ENCODE data around the gene WNT2. TPM values are rescaled to one million over a fixed set of nuclear protein-coding genes. Genes with fewer than 3 reads are reported as not detected.

The WNT2 gene
- total and polyA plus RNA-seq, 10 of the 15 experiments (the other 5 are each of a cell fraction or from before 2014, with no cell fraction given), result 0.07 to 0.34 (median 0.19) TPM

DNA sequence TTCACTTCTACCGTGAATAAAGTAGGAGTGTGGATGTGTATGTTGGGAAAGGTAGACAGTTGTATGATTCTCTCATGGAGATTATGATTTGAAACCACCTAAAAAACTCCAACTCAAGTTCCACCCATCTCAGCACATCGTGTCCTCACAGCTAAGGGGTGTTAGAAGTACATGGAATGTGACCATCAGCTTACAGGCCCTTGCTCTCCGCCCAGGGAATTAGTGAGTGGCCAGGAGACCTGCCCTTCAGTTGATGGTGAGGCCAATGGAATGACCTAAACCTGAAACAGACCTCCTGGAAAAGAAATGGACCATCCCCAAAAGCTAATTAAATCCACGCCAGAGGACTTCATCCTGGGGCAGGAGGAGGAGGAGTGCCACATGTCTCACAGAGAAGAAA lies 2.1 kb upstream of the WNT2 start:
- Histone ChIP-seq H3K79me2 (ENCODE audit: control insufficient read depth, insufficient read depth, low read length) (no peaks in the 10 kb centered on the region), H2AFZ (ENCODE audit: control insufficient read depth, low read depth, low read length) (no peak overlapping the region), H3K4me3 (0 out of 2 replicates have a peak overlapping the region, but pooled peaks have one; percentile 49), H4K20me1 (ENCODE audit: control insufficient read depth, insufficient read depth) (no peaks in the 10 kb centered on the region), H3K36me3 (ENCODE audit: control insufficient read depth in 2 of 2, insufficient read depth in 2 of 2, low read length in 1 of 2) (no peaks in the 10 kb centered on the region), H3K27me3 (replicated peaks in 1 of 2; ENCODE audit: control insufficient read depth in 2 of 2, insufficient read depth in 2 of 2, low read length in 1 of 2) (peaks cover 10 to 27% of the 10 kb centered on the region in 2 experiments), H3K4me2 (ENCODE audit: control insufficient read depth, insufficient read depth) (no peak overlapping the region; the same call in 1 of the 2 replicates), H3K4me1 (ENCODE audit: control insufficient read depth, insufficient read depth, low read length) (no peaks in the 10 kb centered on the region), H3K9ac (ENCODE audit: control insufficient read depth, insufficient read depth, low read length) (no peak overlapping the region), H3K9me3 (replicated peaks; ENCODE audit: control insufficient read depth, insufficient read depth, low read length) (no peaks in the 10 kb centered on the region; the same call in 2 of the 3 replicates), H3K27ac (ENCODE audit: control insufficient read depth, insufficient read depth) (no peak overlapping the region)
- BruUV-seq (replicated peaks), result no TSS peak
- POLR2A ChIA-PET, result interaction anchor here (1.3 kb wide), 1 partner anchor 22 kb away, joined by 5 read pairs; no protein-coding TSS in a partner anchor
- in situ Hi-C loops (cut with MboI) (no loop called here), intact Hi-C loops (cut with micrococcal nuclease; ENCODE audit: unreplicated experiment) (no loop called here)
- SMC1A ChIA-PET (ENCODE audit: uncharacterized antibody, unreplicated experiment), result interaction anchor here (1.0 to 5.5 kb wide), 8 partner anchors 9 to 112 kb away, joined by 3 to 41 read pairs (median 4); no protein-coding TSS in a partner anchor
- DNase-seq (ENCODE audit: low read depth, low spot score), result no peak
- RAD21 ChIA-PET (ENCODE audit: unreplicated experiment), result interaction anchor here (1.3 to 3.4 kb wide), 2 partner anchors 23 to 60 kb away, joined by 3 to 26 read pairs; no protein-coding TSS in a partner anchor
- CTCF ChIA-PET, result interaction anchor here (0.7 to 1.9 kb wide), 4 partner anchors 9 to 61 kb away, joined by 3 to 9 read pairs (median 3); no protein-coding TSS in a partner anchor
- under 1% methylated on average over 4 of the region's 4 CpGs for WGBS (ENCODE audit: insufficient coverage, insufficient replicate concordance, low lambda C conversion rate, missing lambda C conversion rate)
- ATAC-seq, result no peak
- no peak for FAIRE-seq
- TF ChIP-seq BHLHE40 (IDR thresholded peaks at IDR 0.05; ENCODE audit: borderline replicate concordance in 1 of 2, low read depth in 2 of 2, low read length in 1 of 2), result no peak
- TF ChIP-seq, protein P1, sequence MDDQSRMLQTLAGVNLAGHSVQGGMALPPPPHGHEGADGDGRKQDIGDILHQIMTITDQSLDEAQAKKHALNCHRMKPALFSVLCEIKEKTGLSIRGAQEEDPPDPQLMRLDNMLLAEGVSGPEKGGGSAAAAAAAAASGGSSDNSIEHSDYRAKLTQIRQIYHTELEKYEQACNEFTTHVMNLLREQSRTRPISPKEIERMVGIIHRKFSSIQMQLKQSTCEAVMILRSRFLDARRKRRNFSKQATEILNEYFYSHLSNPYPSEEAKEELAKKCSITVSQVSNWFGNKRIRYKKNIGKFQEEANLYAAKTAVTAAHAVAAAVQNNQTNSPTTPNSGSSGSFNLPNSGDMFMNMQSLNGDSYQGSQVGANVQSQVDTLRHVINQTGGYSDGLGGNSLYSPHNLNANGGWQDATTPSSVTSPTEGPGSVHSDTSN (IDR thresholded peaks at IDR 0.05; ENCODE audit: insufficient replicate concordance, low read depth, low read length), result no peak
- TF ChIP-seq YY1 (IDR thresholded peaks at IDR 0.05; ENCODE audit: low read depth, low read length), result no peak
- TF ChIP-seq LARP7 (IDR thresholded peaks at IDR 0.05), result no peak
- TF ChIP-seq EP300 (IDR thresholded peaks at IDR 0.05; ENCODE audit: borderline replicate concordance in 1 of 2, control insufficient read depth in 1 of 2, low read depth in 2 of 2, low read length in 2 of 2), result no peak
- no peak for TF ChIP-seq ZSCAN29 (IDR thresholded peaks at IDR 0.05)
- no peak for TF ChIP-seq POLR2A (IDR thresholded peaks at IDR 0.05; ENCODE audit: low read depth, low read length)
- TF ChIP-seq E4F1 (IDR thresholded peaks at IDR 0.05; ENCODE audit: borderline replicate concordance, partially characterized antibody), result no peak
- TF ChIP-seq ZBTB40 (IDR thresholded peaks at IDR 0.05; ENCODE audit: borderline replicate concordance), result no peak
- TF ChIP-seq SREBF2 (IDR thresholded peaks at IDR 0.05; ENCODE audit: low read length), result no peak
- no peak for TF ChIP-seq ETV6 (conservative IDR thresholded peaks at IDR 0.05 in 1 of 2, IDR thresholded peaks at IDR 0.05 in 1 of 2; ENCODE audit: borderline replicate concordance in 1 of 2, low read depth in 1 of 2)
- no peak for TF ChIP-seq POU2F2 (IDR thresholded peaks at IDR 0.05; ENCODE audit: borderline replicate concordance, low read depth, low read length)
- TF ChIP-seq, protein P2, sequence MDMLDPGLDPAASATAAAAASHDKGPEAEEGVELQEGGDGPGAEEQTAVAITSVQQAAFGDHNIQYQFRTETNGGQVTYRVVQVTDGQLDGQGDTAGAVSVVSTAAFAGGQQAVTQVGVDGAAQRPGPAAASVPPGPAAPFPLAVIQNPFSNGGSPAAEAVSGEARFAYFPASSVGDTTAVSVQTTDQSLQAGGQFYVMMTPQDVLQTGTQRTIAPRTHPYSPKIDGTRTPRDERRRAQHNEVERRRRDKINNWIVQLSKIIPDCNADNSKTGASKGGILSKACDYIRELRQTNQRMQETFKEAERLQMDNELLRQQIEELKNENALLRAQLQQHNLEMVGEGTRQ (IDR thresholded peaks at IDR 0.05; ENCODE audit: borderline replicate concordance, low read depth, low read length), result no peak
- no peak for TF ChIP-seq SP1 (IDR thresholded peaks at IDR 0.05; ENCODE audit: low read depth, low read length)

All from GM12878 (cell line).